Omental fat pad (tissue), 4 donors: ENCODE results near the gene AZGP1. TPM values are rescaled to one million over a fixed set of nuclear protein-coding genes. Genes with fewer than 3 reads are reported as not detected.
"Not testable (repeated sequence)": the region's sequence is repeated elsewhere in the genome, so short reads cannot be mapped to it uniquely, and the experiment has no call there.

ENCODE experiments used
- ATAC-seq: fragments of 150-250 bp; one replicate; pipeline ENCODE4 v1.9.1; 2016; ENCODE audit warnings: mild to moderate bottlenecking, moderate library complexity; ENCODE audit not compliant: low FRiP score
- DNase-seq: peaks from one replicate; pipeline ENCODE4 v3.0.0-alpha.2; 2019; ENCODE audit warnings: low spot score
- total RNA-seq, 4 donors: library from RNA; depleted of rRNA; stranded (reverse); fragments of >200 nt; gene quantifications; one replicate each; pipeline ENCODE4 v1.1.0, GENCODE V29; 2016
- TF ChIP-seq, protein P1 (sequence below), 3 donors: fragments of 450-650 bp; IDR thresholded peaks; one replicate each; pipeline ENCODE4 v1.5.1; 2016 to 2017; ENCODE audit warnings: antibody characterized with exemption in 3 of 3, mild to moderate bottlenecking in 3 of 3, moderate library complexity in 2 of 3

Gene AZGP1
- total RNA-seq, 4 donors from 2014 or later, result 70.9 to 155 (median 92.1) TPM

DNA sequence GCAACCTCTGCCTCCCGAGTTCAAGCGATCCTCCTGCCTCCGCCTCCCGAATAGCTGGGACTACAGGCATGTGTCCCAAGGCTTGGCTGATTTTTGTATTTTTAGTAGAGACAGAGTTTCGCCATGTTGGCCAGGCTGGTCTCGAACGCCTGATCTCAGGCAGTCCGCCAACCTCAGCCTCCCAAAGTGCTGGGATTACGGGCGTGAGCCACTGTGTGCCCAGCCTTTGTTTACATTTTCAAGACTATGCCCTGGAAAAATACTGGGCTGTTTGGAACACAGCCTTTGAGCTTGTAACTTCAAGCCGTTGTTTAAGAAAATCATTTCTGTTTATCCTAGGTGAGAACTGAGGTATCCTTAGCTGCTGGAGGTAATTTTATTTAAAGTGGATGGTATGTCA, 41.5 kb upstream of the AZGP1 start:
- ATAC-seq (no peak), DNase-seq (no peak)
- TF ChIP-seq, protein P1, sequence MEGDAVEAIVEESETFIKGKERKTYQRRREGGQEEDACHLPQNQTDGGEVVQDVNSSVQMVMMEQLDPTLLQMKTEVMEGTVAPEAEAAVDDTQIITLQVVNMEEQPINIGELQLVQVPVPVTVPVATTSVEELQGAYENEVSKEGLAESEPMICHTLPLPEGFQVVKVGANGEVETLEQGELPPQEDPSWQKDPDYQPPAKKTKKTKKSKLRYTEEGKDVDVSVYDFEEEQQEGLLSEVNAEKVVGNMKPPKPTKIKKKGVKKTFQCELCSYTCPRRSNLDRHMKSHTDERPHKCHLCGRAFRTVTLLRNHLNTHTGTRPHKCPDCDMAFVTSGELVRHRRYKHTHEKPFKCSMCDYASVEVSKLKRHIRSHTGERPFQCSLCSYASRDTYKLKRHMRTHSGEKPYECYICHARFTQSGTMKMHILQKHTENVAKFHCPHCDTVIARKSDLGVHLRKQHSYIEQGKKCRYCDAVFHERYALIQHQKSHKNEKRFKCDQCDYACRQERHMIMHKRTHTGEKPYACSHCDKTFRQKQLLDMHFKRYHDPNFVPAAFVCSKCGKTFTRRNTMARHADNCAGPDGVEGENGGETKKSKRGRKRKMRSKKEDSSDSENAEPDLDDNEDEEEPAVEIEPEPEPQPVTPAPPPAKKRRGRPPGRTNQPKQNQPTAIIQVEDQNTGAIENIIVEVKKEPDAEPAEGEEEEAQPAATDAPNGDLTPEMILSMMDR (IDR thresholded peaks at IDR 0.05), result no peak

DNA sequence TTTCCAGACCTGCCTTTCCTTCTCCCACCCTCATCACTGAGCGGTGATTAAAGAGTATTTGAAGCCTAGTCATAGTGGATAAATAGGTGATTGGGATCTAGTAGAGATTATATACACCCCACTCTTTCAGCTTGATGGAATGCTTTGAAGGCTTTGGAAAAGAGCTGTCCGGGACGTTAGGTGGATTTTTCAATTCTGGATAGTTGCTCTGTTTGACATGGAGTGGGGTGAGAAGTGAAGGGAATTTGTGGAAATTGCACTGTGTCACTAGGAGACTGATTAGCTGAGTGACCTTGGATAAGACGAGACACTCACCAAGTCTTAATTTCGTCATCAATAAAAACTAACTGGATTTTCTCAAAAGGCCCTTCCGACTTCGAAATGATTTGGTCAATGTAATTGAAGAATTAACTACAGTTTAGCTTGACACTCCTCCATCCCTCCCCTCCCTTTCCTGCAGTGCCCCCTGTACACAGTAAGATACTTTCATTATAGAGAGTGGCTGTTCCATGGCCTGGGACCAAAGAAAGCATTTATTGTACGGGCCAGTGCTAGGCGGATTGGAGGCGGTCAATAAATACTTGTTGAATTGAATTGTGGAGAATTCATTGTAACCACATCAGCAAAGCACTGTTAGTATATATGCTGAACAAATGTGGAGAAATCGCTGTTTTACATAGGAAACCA, 40.5 kb upstream of the AZGP1 start:
- TF ChIP-seq, protein P1 (IDR thresholded peaks at IDR 0.05), result no peak
- ATAC-seq (no peak), DNase-seq (no peak)

DNA sequence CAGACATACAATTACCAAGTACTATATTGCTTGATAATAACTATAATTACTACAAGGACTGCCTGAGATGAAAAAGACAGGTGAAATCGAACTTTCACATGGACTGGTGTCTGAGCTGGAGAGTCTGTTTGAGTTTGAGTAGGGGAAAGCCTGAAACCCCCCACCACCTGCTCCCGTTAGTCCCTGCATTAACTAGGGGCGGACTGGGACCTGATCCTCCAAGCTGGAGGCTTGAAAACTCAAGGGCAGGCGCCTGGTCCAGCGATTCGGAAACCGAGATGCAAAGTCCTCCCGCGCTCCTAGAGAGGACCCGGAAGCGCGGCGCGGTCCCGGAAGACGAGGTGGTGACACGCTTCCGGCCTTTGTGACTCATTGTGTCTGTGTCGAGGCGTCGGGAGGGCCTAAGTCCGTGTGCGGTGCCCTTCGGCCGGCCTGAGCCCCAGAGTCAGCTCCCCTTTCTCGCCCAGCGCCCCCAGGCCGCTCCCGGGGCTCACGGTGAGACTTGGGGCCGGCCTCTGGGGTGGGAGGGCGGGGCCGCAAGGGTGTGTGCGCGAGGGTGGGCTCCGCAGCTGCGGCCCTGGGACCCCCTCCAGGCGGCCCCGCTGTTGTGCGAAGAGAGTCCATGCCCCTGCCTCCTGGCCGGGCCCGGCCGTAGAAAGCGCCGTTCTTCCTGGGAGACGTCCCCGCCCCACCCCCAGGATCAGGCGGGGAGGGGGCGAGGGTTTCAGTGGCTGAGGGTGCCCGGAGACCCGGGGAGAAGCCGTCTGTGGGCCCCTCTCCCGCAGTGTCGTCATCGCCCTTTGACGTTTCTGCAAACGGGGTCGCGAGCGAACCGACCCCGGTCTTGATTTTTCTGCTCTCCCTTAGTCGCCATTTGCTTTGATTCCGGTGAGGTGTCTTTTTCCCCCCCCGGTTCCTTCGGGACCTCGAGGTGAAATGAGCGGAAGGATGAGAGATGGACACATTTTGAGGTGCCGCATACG, 39.7 kb upstream of the AZGP1 start, which contains the start of gene ZKSCAN1:
ZKSCAN1 (plus strand) TSS at position 365 of the 983 bp plus-strand sequence. CDS start 7,911 bp downstream, outside the sequence.
- DNase-seq (peak; percentile 59), ATAC-seq (peak; percentile 95)
- TF ChIP-seq, protein P1 (IDR thresholded peaks at IDR 0.05), result no peak

DNA sequence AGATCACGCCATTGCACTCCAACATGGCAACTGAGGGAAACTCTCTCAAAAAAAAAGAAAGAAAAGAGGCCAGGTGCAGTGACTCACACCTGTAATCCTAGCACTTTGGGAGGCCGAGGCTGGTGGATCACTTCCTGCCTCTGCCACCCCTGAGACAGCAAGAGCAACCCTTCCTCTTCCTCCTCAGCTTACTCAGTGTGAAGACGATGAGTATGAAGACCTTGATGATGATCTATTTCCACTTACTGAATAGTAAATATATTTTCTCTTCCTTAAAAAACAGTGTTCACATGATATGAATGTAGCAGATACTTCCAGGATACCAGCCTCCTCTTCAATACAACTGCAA, 37.5 kb upstream of the AZGP1 start:
- no peak for ATAC-seq
- DNase-seq, result no peak
- TF ChIP-seq, protein P1 (IDR thresholded peaks at IDR 0.05), result no peak

DNA sequence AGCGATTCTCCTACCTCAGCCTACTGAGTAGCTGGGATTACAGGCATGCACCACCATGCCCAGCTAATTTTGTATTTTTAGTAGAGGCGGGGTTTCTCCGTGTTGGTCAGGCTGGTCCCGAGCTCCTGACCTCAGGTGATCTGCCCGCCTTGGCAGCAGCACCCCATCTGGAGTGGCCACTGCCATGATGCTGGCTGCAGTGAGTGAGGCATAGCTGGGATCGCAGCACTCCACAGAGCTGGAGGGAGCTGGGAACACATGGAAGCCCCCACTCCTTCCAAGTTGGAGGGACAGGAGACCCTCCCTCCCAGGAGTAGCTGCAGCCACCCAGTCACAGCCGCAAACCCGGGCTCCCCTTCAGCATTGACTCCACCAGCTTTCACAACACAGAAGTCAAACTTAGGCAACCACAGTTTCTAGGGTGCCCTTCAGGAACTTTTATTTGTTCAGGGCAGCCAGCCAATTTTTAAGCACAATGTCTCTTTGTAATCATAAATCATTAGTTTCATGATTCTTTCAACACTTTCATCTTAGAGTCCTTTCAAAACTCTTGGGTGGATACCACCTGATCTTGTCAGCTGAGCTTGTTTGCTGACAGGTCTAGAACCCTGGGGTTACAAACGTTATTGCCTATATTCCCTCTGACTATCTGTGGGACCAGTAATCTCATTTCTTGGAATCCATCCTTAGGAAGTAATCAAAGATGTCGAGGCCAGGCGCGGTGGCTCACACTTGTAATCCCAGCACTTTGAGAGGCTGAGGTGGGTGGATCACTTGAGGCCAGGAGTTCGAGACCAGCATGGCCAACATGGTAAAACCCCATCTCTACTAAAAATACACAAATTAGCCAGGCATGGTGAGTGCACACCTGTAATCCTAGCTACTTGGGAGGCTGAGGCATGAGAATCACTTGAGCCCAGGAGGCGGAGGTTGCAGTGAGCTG, 36.8 kb upstream of the AZGP1 start:
- not testable (repeated sequence) for ATAC-seq, DNase-seq

DNA sequence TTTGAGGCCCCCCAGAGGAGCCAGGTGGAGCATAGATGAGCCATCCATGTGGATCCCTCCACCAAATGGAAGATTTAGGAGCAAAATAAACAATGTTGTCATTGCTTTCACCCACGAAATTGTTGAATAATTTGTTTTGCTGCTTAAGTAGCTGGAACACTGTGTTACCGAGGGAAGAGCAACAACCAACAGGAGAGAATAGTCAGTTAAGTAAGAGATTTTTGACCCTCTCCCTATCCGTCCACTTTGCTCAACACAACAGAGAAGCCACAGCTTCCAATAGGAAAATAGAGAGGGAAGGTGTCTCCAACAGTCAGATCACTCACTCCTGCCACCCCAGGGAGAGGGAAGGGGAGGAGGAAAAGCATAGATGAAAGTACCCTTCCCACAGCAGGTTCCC, 35.7 kb upstream of the AZGP1 start:
- TF ChIP-seq, protein P1 (IDR thresholded peaks at IDR 0.05), result no peak
- ATAC-seq (no peak), DNase-seq (no peak)
